ENCODE results near the gene OR6C65. TPM values are rescaled to one million over a fixed set of nuclear protein-coding genes. Genes with fewer than 3 reads are reported as not detected.

The OR6C65 gene
- total RNA-seq, 1 experiment from 2014 or later = not detected

DNA sequence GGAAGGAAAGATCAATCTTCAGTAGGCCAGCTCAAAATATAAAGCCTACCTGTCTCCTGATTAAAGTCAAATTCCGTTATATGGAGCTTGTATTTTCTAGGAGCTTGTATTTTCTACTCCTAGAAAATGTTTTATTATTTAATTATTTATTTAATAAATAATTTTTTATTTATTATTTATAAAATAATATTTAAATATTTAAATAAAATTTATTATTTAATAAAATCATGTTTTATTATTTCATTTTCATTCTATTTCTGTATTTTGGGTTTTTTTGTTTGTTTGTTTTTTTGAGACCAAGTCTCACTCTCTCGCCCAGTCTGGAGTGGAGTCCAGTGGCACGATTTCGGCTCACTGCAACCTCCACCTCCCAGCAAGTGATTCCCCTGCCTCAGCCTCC, 27.8 kb upstream of the OR6C65 start:
- Mint-ChIP-seq H3K9me3 (ENCODE audit: unreplicated experiment) (no peaks in the 10 kb centered on the region), H3K27me3 (ENCODE audit: insufficient read depth, unreplicated experiment) (peaks cover 56% of the 10 kb centered on the region), H3K36me3 (ENCODE audit: insufficient read depth, unreplicated experiment) (no peaks in the 10 kb centered on the region), H3K27ac (ENCODE audit: low read depth, unreplicated experiment) (no peak overlapping the region), H3K4me3 (ENCODE audit: unreplicated experiment) (no peak overlapping the region), H3K4me1 (ENCODE audit: insufficient read depth, unreplicated experiment) (no peaks in the 10 kb centered on the region)
- TF ChIP-seq, protein P1, sequence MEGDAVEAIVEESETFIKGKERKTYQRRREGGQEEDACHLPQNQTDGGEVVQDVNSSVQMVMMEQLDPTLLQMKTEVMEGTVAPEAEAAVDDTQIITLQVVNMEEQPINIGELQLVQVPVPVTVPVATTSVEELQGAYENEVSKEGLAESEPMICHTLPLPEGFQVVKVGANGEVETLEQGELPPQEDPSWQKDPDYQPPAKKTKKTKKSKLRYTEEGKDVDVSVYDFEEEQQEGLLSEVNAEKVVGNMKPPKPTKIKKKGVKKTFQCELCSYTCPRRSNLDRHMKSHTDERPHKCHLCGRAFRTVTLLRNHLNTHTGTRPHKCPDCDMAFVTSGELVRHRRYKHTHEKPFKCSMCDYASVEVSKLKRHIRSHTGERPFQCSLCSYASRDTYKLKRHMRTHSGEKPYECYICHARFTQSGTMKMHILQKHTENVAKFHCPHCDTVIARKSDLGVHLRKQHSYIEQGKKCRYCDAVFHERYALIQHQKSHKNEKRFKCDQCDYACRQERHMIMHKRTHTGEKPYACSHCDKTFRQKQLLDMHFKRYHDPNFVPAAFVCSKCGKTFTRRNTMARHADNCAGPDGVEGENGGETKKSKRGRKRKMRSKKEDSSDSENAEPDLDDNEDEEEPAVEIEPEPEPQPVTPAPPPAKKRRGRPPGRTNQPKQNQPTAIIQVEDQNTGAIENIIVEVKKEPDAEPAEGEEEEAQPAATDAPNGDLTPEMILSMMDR (IDR thresholded peaks at IDR 0.05; ENCODE audit: unreplicated experiment) = no peak
- BruUV-seq (replicated peaks) = no TSS peak
- no peak for DNase-seq (ENCODE audit: unreplicated experiment)
- POLR2A ChIA-PET = no interaction called here
- CTCF ChIA-PET = no interaction called here
- intact Hi-C loops (cut with micrococcal nuclease) = no loop called here

DNA sequence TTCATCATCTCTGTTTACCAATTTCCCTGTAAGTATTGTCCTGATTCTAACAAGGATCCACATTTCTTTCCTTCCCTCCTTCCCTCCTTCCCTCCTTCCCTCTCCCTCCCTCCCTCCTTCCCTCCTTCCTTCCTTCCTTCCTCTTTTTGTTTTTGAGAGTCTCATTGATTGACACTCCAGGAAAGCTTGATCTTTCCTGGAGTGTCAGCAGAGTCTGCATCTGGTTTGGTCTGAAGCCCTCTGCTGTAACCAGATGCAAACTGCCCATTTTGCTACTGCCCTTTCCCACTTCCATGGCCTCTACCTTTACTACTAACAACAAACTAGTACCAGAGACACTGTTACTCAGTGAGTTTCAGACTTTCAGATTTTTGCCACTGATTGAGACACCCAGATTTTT, 14.4 kb upstream of the OR6C65 start:
- POLR2A ChIA-PET = no interaction called here
- Mint-ChIP-seq H3K9me3 (ENCODE audit: unreplicated experiment) (no peaks in the 10 kb centered on the region), H3K27ac (ENCODE audit: low read depth, unreplicated experiment) (no peak overlapping the region), H3K27me3 (ENCODE audit: insufficient read depth, unreplicated experiment) (peaks cover 63% of the 10 kb centered on the region), H3K4me3 (ENCODE audit: unreplicated experiment) (no peak overlapping the region), H3K4me1 (ENCODE audit: insufficient read depth, unreplicated experiment) (no peaks in the 10 kb centered on the region), H3K36me3 (ENCODE audit: insufficient read depth, unreplicated experiment) (peaks cover 7% of the 10 kb centered on the region)
- BruUV-seq (replicated peaks) = no TSS peak
- no peak for DNase-seq (ENCODE audit: unreplicated experiment)
- CTCF ChIA-PET = no interaction called here
- intact Hi-C loops (cut with micrococcal nuclease) = no loop called here
- TF ChIP-seq, protein P1 (IDR thresholded peaks at IDR 0.05; ENCODE audit: unreplicated experiment) = no peak

DNA sequence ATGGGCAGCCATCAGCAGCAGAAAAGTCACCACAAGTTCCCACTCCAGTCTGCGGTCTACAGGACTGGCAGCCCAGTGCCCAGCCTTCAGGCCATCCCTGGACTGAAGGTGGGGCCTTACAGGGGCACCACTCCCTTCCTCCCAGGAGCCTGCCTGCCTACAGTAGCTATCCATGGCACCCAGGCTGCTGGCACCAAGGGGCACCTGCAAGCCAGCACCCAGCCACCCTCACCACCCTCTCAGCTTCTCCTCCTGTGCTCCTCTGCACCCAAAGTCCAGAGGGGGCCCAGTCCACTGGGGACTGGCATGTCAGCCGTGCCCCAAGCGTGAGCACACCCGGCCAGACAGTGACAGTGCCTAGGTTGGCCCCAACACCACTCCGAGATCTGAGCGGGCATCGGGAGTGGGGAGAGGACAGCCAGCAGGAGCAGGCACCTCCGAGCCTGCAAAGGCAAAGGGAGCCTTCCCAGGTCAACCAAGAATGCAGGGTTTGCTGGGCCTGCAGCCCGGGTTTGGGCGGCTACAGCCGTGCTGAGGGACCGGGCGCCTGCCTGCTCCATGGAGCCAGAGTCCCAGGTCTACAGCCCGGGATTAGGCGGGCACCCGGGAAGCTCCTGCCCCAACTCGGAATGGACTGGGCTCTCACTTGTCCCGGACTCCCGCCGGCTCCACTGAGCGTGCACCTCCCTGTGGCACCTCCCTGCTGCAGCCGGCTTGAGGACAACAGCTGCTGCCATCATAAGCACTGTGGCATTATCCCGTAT, 8.1 kb upstream of the OR6C65 start:
- ChIA-PET POLR2A (no interaction called here), CTCF (no interaction called here)
- TF ChIP-seq, protein P1 (IDR thresholded peaks at IDR 0.05; ENCODE audit: unreplicated experiment) = no peak
- intact Hi-C loops (cut with micrococcal nuclease) = no loop called here
- no peak for DNase-seq (ENCODE audit: unreplicated experiment)
- H3K4me1 Mint-ChIP-seq (ENCODE audit: insufficient read depth, unreplicated experiment) = no peaks in the 10 kb centered on the region
- no peaks in the 10 kb centered on the region for H3K9me3 Mint-ChIP-seq (ENCODE audit: unreplicated experiment)
- no TSS peak for BruUV-seq (replicated peaks)
- H3K27me3 Mint-ChIP-seq (ENCODE audit: insufficient read depth, unreplicated experiment) = peaks cover 63% of the 10 kb centered on the region
- H3K4me3 Mint-ChIP-seq (ENCODE audit: unreplicated experiment) = no peak overlapping the region
- H3K36me3 Mint-ChIP-seq (ENCODE audit: insufficient read depth, unreplicated experiment) = peaks cover 7% of the 10 kb centered on the region
- H3K27ac Mint-ChIP-seq (ENCODE audit: low read depth, unreplicated experiment) = no peak overlapping the region

DNA sequence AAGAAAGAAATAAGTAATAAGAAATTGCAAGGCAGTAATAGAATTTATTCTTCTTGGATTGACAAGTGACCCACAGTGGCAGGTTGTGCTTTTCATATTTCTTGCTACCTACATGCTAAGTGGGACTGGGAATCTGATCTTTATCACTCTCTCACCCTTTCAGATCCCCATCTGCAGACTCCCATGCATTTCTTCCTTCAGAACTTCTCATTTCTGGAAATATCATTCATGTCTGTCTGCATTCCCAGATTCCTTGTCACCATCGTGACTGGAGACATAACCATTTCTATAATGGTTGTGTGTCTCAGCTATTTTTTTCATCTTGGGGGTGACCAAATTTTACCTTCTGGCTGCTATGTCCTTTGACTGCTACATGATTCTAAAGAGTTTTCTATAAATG, 4.0 kb upstream of the OR6C65 start:
- Mint-ChIP-seq H3K9me3 (ENCODE audit: unreplicated experiment) (no peaks in the 10 kb centered on the region), H3K27ac (ENCODE audit: low read depth, unreplicated experiment) (no peak overlapping the region), H3K27me3 (ENCODE audit: insufficient read depth, unreplicated experiment) (peaks cover 72% of the 10 kb centered on the region), H3K4me3 (ENCODE audit: unreplicated experiment) (no peak overlapping the region), H3K36me3 (ENCODE audit: insufficient read depth, unreplicated experiment) (no peaks in the 10 kb centered on the region), H3K4me1 (ENCODE audit: insufficient read depth, unreplicated experiment) (no peaks in the 10 kb centered on the region)
- TF ChIP-seq, protein P1 (IDR thresholded peaks at IDR 0.05; ENCODE audit: unreplicated experiment) = no peak
- no peak for DNase-seq (ENCODE audit: unreplicated experiment)
- no TSS peak for BruUV-seq (replicated peaks)
- ChIA-PET CTCF (no interaction called here), POLR2A (no interaction called here)
- intact Hi-C loops (cut with micrococcal nuclease) = no loop called here

All from MCF 10A (cell line).